ENCODE data around the gene KRT72.

KRT72 gene

DNA sequence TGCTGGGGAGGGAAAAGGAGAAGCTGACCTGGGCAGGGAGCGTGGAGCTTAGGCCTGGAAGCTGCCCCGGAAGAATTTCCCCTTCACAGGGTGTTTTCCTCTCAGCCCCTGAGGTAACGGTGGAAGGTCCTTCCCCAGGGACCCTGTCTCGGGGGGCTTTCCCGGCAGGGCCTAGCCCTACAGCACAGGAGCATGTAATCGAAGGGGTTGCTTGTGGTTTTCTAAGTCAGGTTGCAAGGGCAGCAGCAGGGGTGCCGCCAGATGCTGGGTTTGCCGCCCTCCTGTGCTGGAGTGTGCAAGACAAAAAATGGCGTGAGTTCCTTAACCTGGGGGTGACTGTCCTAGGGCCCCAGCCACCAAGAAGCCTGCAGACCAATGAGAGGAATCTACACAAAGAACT is 26.0 kb downstream of the KRT72 start:
- DNase-seq, result no peak

GRCh38 chr12:52573743-52574142 is 27.5 kb downstream of the KRT72 start, which contains the start of gene KRT74:
KRT74 (minus strand) TSS chr12:52573843; CDS start chr12:52573777, 66 bp downstream.
- no peak for DNase-seq

DNA sequence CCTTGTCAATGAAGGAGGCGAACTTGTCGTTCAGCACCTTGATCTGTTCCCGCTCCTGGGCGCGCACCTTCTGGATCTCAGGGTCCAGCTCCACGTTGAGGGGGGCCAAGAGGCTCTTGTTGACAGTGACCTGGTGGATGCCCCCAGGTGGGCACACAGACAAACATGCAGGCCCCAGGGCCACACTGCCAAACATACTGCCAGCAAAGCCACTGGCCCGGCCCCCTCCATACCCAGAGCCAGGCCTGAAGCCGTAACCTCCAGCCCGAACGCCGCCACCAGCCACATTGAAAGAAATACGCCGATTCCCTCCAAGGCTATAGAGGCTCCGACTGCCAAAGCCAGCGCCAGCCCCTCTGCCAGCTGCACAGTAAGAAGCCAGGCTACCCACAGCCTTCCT is 28.0 kb downstream of the KRT72 start:
- no peak for DNase-seq

GRCh38 chr12:52570511-52570910 is 30.8 kb downstream of the KRT72 start:
- no peak for DNase-seq

DNA sequence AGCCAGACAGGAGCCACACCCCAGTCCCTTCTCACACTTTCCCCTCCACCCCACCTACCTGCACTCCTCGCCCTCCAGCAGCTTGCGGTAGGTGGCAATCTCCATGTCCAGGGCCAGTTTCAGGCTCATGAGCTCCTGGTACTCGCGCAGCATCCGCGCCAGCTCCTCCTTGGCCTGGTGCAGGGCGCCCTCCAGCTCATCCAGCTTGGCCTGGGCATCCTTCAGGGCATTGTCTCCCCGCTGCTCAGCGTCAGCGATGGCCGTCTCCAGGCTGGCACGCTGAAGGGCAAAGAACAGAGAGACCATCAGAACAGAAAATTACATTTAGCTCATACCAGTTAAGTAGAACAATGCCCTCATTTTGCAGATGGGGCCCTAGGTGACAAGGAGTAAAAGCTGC is 33.2 kb downstream of the KRT72 start:
- DNase-seq, result no peak

- peak; percentile 80 for DNase-seq
Measured at GRCh38 chr12:52566847-52567291, 34.4 kb downstream of the KRT72 start.

- no peak for DNase-seq
Measured at GRCh38 chr12:52564582-52564981, 36.7 kb downstream of the KRT72 start.

DNA sequence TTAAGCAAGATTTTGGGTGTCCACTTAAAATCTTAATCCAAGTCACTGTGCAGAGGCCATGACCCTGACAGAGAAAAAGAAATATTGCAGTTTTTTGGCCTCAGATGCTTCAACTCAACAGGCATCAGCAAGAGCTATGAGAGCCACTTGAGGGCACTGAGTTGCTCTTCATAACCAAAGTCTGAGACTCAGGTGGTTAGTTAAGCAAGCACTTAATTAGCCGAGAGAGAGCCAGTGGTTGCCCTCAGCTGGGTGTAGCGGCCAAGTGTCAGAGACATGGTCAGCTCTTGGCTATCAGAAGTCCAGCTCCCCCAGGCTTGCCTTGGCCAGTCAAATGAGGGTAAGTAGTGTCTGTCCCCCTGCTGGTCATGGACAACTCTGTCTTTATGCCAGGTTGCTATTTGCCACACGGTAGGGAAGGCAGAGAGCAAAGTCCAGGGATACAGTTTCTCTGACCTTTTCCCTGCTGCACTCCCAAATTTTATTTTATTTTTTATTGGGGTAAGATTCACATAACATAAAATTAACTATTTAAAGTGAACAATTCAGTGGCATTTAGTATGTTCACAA is 39.3 kb downstream of the KRT72 start:
- DNase-seq, result no peak

DNA sequence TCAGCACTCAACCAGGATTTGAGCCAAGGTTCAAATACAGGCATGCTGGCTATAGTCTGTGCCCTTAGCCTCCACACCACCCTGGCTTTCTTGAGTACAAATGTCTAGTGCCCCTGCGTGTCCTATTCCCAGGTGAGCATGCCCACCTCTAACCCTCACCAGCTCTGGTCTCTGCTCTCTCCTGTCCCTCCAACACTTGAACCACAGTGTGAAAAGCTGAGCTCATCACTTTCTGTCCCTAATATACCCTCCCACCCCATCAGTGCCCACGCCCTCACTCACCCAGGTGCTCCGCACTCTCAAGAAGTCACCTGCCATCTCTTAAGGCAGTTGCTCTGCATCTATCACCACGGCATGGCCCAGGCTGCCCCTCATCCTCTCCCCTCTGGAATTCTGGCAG is 41.3 kb downstream of the KRT72 start:
- DNase-seq, result peak; percentile 13

- DNase-seq, result no peak
Measured at GRCh38 chr12:52558781-52559445, 42.4 kb downstream of the KRT72 start.

DNA sequence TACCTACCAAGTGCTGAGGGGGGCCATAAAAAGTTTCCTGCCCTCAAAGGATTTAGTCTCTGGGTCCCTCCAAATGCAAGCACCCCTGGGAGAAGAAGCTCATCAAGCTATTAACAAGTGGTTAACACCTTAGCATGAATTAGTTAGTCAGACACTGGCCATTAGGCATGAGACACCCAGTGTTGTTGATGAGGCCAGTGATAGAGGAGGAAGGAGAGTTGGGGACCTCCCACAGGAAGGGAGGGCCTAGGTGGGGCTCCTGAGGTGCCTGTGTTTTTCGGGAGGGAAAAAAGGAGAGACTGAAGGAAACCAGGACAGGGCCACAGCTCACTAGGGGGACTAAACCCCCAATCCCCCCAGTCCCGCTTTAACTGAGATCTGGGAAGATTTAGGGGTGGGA is 43.8 kb downstream of the KRT72 start:
- peak; percentile 20 for DNase-seq

DNA sequence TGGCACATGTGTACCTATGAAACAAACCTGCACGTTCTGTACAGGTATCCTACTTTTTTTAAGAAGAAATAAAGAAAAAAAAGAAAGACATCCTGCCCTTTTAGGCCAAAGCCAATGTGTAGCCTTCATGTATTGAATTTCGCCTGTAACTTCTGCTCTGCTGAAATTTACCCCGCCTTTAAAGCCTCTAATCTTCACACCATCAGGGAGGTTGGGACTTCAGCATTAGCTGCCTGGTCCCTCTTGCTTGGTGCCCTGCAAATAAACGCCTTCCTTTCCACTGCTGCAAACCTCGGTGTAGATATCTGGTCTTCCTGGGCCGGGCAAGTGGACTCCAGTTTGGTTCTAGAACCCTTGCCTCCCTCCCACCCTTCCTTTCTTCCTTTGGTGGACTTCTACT is 45.7 kb downstream of the KRT72 start:
- peak; percentile 45 for DNase-seq

DNA sequence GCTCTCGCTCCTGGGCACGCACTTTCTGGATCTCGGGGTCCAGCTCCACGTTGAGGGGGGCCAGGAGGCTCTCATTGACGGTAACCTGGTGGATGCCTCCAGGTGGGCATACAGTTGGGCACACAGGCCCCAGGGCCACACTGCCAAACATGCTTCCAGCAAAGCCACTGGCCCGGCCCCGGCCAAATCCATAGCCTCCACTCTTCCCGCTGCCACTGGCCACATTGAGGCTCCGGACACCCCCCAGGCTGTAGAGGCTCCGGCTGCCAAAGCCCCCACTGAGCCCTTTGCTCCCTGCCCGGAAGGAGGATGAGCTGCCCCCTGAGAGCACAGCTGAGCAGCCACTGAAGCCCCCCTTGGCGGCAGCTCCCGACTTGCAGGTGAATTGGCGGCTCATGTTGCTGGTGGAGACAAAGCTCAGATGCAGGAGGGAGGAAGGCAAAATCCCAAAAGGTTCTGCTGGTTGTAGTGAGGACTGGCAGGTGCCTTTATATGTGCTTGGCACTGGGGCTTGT is 48.5 kb downstream of the KRT72 start, which contains the start of gene KRT71:
Gene KRT71, minus strand, starts transcription at position 465 of the 515 bp plus-strand sequence. Its CDS starts 68 bp downstream, at position 397.
- no peak for DNase-seq

- no peak for DNase-seq
Measured at GRCh38 chr12:52552055-52552454, 49.2 kb downstream of the KRT72 start.

DNA sequence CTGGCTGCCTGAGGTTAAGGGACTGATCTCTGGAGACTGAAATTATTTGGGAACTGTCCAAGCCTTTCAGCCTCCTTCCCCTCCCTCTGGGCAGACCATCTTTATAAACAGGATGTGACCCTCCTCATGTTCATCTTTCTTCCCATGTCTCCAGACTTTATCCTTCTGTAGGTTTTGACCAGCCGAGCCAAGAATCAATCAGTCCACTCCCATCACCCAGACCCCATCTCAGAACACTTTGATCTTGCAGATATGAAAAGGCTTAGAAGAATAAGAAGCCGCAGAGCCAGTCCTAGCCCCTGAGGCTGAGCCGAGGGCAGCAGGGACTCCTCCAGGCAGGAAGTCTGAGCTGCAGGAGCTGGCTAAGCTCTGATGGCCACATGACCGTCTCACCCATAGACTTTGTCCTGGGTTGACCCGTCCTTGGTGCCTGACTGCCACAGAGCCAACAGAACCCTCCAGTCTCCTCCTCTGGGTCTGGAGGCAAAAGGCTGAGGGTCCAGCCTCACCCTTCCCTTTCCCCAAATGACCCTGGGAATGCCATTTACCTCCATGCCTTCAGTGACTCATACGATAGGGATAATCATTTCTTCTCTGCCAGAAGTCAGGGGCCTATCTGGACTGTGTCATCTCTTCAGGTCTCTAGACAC is 49.9 kb downstream of the KRT72 start:
- no peak for DNase-seq

DNA sequence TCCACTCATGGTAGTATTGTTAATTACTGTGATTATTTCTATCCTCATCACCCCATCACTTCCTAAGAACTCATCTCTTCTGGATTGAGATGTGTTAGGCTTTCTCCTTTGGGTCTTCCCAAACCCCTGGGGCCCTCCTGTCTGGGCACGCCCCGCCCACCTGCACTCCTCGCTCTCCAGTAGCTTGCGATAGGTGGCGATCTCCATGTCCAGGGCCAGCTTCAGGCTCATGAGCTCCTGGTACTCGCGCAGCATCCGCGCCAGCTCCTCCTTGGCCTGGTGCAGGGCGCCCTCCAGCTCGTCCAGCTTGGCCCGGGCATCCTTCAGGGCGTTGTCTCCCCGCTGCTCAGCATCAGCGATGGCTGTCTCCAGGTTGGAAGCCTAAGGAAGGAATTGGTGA is 55.1 kb downstream of the KRT72 start:
- DNase-seq, result no peak

GRCh38 chr12:52543985-52544883 is 57.0 kb downstream of the KRT72 start:
- DNase-seq, result no peak

- DNase-seq, result no peak
Measured at GRCh38 chr12:52542785-52543318, 58.4 kb downstream of the KRT72 start.

DNA sequence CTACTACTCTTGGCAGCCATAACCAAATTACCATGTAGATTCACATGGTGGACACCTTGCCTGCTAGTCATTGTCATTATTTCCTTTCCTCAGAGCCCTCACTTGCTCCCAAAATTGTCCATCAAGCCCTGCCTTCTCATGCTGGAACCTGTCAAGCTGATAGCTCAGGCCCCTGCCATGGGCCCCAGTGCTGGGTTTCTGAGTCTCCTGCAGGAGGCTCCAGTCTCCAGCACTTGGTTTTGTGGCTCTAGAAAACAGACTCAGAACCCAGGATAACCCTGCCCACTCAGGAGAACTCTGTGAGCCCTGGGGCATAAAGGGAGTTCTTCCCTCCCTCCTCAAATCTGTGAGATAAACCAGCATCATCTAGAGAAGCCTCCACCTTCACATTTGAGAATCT is 59.1 kb downstream of the KRT72 start:
- DNase-seq, result no peak

DNA sequence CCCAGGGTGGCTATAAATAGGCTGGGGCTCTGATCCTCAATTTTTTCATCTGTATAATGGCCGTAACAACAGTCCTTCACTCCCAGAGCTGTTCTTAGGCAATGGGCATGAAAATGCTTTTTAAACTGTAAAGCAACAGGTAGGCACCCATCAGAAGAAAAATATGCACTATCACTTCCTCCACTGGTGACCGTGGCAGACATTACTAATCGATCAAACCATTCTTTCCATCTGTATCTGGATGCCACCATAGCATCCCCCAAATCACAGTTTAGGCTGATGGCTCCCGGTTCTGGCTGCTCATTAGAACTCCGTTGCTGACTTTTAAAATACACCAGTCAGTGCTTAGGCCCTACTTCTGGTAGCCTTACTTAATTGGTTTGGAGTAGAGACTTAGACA is 59.6 kb downstream of the KRT72 start:
- no peak for DNase-seq

GRCh38 chr12:52540531-52540930 is 60.7 kb downstream of the KRT72 start:
- DNase-seq, result no peak

DNA sequence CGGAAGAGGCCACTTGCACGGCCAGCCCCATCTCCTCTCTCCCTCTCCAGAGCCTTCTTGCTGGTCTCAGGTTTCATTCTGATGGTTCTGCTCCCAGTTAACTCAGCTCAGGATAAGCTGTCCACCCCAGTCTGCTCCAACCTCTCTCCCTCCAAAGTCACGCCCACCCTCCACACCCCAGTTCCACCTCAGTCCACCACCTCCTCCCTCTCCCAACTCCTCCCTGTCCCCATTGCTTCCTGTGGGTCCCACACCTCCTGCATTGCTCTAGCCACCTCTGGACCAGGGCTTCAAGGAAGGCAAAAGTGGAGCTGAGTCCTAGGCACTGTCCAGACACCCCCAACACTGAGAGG is 61.5 kb downstream of the KRT72 start:
- DNase-seq, result no peak

Data from CD4-positive, alpha-beta T cell treated with Interleukin-17A for 1 hour (primary cell).